Activated CD4-positive, alpha-beta T cell treated with anti-CD3 and anti-CD28 coated beads, Interleukin-2, amount 50 U/mL, for 4 hours (primary cell): ENCODE data around the gene AUTS2.
"Not testable (repeated sequence)": the region's sequence is repeated elsewhere in the genome, so short reads cannot be mapped to it uniquely, and the experiment has no call there.

Source experiments
- DNase-seq, 2 experiments: peaks; one replicate each; pipeline ENCODE4 v3.0.0-alpha.2; 2020

The AUTS2 gene

GRCh38 chr7:70630440-70630817 is 1032.2 kb downstream of the AUTS2 start:
- no peak for DNase-seq

GRCh38 chr7:70630818-70631457 is 1032.7 kb downstream of the AUTS2 start:
- DNase-seq, result no peak

GRCh38 chr7:70631718-70632117 is 1033.4 kb downstream of the AUTS2 start:
- no peak for DNase-seq

DNA sequence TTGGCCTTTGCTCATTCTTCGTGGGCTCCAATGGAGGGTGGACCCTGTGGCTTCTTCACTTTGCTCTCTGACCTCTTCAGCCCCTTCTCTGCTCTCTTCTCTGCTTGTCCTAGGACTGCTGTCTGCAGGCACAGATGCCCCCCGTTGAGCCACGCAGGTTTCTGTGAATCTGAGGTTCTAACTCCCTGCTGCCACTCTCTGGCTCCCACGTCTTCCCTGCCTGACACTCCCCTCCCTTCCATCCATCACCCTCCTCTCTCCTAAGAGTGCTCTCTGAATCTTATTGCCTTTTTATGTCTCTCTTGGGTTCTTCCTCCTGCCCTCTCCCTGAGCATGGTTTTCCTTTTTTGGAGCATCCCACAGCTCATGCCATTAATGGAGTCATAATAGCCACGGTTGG is 1034.1 kb downstream of the AUTS2 start:
- DNase-seq, result no peak

- DNase-seq, result no peak
Observed at GRCh38 chr7:70634071-70634470, 1035.8 kb downstream of the AUTS2 start.

GRCh38 chr7:70634610-70635068 is 1036.4 kb downstream of the AUTS2 start:
- DNase-seq, result no peak

GRCh38 chr7:70635633-70636032 is 1037.4 kb downstream of the AUTS2 start:
- no peak for DNase-seq

DNA sequence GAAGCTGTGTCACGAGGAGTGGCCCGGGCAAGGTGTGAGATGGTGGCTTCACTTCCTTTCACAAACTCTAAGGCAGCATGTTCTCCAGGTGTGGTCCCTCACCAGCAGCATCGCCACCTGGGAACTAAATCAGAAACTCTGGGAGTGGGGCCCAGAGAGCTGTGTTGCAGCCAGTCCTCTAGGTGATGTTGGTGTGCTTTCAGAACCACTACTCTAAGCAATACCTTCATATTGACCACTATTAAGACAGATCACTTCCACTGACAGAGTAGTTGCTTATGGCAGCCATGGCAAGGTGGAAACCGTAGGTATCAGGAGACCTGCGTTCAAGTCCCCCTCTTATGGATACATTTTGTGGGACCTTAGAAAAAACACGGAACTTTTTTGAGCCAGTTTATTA is 1037.9 kb downstream of the AUTS2 start:
- DNase-seq, result no peak

GRCh38 chr7:70637726-70638125 is 1039.5 kb downstream of the AUTS2 start:
- no peak for DNase-seq

GRCh38 chr7:70638158-70639107 is 1040.2 kb downstream of the AUTS2 start:
- DNase-seq, result no peak

GRCh38 chr7:70640266-70640833 is 1042.1 kb downstream of the AUTS2 start:
- no peak for DNase-seq

- no peak for DNase-seq
Observed at GRCh38 chr7:70641882-70642281, 1043.6 kb downstream of the AUTS2 start.

DNA sequence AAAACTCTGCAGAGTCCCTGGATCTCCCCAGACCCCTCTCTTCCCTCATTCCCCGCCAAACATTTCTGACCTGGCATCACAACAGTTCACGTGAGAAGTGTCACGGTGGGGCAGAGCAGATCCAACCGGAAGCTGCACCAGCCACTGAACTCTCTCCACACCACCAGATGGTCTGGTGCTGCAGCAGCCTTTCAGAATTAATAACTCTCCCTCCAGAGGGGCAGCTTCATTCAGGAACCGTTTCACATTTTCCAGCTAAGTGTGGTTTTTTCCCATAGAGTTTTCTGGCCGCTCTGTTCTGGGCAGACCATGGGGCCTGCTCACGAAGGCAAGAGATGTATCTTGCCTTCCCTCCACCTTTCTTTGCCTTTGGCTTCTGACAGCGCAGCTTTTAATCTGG is 1047.0 kb downstream of the AUTS2 start:
- DNase-seq, result no peak

DNA sequence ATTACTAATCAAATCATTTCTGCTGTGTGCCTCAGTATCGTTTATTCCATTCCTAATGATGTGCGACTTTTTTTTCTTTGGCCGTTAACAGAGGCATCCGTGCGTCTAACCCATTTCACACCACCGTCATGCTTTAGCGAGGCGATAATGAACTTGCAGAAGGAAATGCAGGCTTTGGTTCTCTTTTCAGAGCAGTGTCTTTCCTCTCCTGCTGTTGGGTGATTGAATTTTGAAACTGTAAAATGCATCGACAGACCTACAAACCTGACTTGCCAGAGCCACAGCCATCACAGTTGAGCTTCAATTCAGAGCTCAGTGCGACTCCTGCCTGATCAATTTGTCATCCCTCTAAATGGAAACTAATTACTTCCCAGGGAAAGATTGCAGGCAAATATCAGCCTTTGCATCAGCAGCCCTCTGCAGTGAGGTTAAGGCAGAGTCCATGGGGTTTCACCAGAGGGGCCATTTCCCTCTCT is 1047.6 kb downstream of the AUTS2 start:
- DNase-seq, result no peak

GRCh38 chr7:70646536-70647248 is 1048.4 kb downstream of the AUTS2 start:
- DNase-seq, result no peak

DNA sequence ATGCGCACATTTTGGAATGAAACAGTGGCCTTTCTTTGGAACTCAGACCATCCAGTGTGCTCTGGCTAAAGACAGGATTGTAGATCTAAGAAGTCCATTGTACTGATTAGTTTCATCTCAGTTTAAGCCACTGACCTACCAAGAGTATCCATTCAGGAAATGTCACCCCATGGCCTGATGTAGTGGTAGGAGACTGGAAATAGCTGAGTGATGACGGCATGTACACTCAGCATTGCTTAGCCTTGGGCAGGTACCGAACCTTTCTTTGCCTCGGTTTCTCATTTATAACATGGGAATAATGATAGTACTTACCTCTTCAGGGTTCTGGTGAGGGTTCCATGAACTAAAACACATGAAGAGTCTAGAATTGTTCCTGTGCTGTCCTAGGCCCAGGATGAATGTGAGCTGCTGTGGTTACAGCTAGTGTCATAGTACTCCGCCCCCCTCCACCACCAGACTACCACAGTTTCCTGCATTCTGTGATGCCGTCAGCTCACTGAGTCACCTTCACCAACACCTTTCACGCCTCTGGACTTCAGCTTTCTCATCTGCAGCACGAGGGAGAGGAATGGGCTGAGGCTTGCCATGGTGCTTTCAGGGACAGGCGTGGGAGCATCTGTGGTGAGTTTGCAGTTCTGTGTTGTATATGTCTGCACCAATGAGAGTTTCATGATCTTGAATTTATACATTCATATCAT is 1049.7 kb downstream of the AUTS2 start:
- peak; percentile 54 to 56 for DNase-seq

- not testable (repeated sequence) for DNase-seq
Observed at GRCh38 chr7:70648499-70648861, 1050.2 kb downstream of the AUTS2 start.

- no peak for DNase-seq
Observed at GRCh38 chr7:70649323-70649722, 1051.0 kb downstream of the AUTS2 start.

- no peak for DNase-seq
Observed at GRCh38 chr7:70654146-70654545, 1055.9 kb downstream of the AUTS2 start.

DNA sequence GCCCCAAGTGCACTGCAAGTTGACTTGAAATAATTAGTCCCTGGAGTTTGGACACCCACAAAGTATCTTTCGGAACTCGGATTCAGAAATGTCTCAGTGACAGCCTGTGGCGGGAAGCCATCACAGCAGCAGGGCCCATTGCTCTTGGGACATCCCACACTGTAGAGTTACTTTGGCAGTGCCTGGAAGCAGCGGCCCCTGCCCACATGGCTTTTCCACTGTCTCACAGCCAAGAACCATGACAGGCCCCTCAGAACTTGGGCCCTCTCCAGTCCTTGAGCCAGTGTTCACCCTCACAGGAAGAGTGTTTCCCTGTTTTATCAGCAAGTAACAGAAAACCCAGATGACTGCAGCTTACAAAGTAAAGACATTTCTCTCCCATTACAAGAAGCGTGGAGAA is 1056.7 kb downstream of the AUTS2 start:
- no peak for DNase-seq

DNA sequence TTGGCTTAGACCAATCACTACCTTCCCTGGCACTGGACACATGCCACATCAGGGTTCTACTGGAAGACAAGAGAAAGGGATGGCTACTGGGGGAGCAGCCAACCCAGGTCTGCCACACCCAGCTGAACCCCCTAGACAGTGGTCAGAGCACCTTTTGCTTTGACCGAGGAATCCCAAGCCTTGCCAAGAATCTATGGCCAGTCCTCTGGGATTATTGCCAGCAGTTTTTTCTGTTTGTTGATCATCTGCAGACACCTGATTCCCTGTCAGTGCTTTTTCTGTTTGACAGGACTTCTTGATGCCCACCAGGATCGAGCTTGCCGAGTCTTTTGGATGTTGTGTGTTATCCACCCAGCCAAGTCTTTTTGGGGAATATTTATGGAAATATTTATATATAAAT is 1057.4 kb downstream of the AUTS2 start:
- DNase-seq, result no peak

GRCh38 chr7:70657571-70657970 is 1059.3 kb downstream of the AUTS2 start:
- no peak for DNase-seq
